Posterior vena cava (tissue), 2 donors: ENCODE measurements around the gene DCAF10. TPM values are rescaled to one million over a fixed set of nuclear protein-coding genes. Genes with fewer than 3 reads are reported as not detected.
"Not testable (repeated sequence)": the region's sequence is repeated elsewhere in the genome, so short reads cannot be mapped to it uniquely, and the experiment has no call there.

ENCODE experiments used
- DNase-seq: peaks from one replicate; pipeline ENCODE4 v3.0.0-alpha.2; 2020; ENCODE audit warnings: low spot score
- intact Hi-C, 2 donors: fragments of 100-400 bp; cut with DNase I; formaldehyde crosslinking; loops; one replicate each; pipeline versions ENCODE4 v1.14.1 to v1.14.2; 2022 to 2023
- total RNA-seq, 2 donors: library from RNA; stranded (reverse); fragmentation: NEBNext Ultra II Directional; extraction: Animal tissue kit (Norgen Biotek cat#: 25700); gene quantifications; one replicate each; pipeline ENCODE4 v1.2.1, GENCODE V29; 2021
- donor health status: DM: yes; HTN: yes; CAD: no.
- donor health status: DM: yes; HTN: yes; CAD: no.

DCAF10 gene
- total RNA-seq, 2 donors from 2014 or later = 23.2 to 27.7 TPM

GRCh38 chr9:37840560-37841194 lies 40.1 kb downstream of the DCAF10 start:
- intact Hi-C loops = no loop called here
- DNase-seq = no peak

- DNase-seq = no peak
- intact Hi-C loops = no loop called here
Measured at GRCh38 chr9:37852222-37852621, 51.6 kb downstream of the DCAF10 start.

- DNase-seq = no peak
- intact Hi-C loops = no loop called here
Measured at GRCh38 chr9:37856551-37856950, 56.0 kb downstream of the DCAF10 start.

GRCh38 chr9:37859043-37859442 lies 58.4 kb downstream of the DCAF10 start:
- intact Hi-C loops = no loop called here
- DNase-seq = no peak

GRCh38 chr9:37862530-37862929 lies 61.9 kb downstream of the DCAF10 start:
- no peak for DNase-seq
- intact Hi-C loops = no loop called here

GRCh38 chr9:37870081-37870798 lies 69.6 kb downstream of the DCAF10 start:
- DNase-seq = no peak
- intact Hi-C loops = no loop called here

DNA sequence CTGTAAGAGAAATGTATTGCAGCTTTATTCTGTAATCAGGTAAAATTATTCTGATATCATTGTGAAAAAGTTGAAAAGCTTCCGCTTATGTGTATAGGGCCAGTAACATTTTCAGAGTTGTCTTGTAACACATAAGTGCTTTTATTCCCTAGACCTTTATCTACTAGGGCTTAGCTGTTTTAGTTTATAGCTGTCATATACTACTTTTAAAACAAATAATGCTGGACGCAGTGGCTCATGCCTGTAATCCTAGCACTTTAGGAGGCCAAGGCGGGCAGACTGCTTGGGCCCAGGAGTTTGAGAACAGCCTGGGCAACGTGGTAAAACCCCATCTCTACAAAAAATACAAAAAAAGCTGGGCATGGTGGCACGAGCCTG lies 70.2 kb downstream of the DCAF10 start:
- no peak for DNase-seq
- intact Hi-C loops = no loop called here

- intact Hi-C loops = no loop called here
- DNase-seq = no peak
Measured at GRCh38 chr9:37873955-37874354, 73.4 kb downstream of the DCAF10 start.

- intact Hi-C loops = no loop called here
- no peak for DNase-seq
Measured at GRCh38 chr9:37876376-37876775, 75.8 kb downstream of the DCAF10 start.

GRCh38 chr9:37880916-37881479 lies 80.4 kb downstream of the DCAF10 start:
- no peak for DNase-seq
- intact Hi-C loops = no loop called here

DNA sequence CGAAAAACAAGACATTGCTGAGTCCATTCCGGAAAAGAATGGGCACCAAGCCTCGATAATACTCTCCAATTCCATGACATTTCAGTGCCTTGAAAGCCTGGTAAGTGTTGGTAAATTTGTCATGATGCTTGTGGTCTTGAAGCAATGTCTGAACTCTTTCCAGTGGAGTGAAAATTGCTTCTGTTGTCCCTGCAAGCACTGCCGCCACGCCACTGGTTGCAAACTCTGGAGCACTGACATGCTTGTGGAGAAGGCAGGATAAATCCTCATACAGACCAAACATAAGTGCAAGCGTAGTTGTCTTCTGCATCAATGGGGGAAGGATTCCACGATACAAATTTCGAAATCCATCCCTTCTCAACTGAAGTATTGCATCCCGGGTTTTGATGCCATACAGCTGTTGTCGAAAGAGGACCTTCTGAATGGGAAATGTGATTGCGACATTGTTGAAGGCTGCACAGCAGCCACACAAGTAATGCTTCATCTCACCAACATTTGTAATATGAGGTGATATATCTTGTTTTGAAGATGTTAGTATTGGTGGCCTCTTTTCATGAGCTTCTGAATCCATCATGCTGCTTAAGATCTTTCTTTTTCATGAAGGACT lies 87.5 kb downstream of the DCAF10 start:
- intact Hi-C loops, DNase-seq: not testable (repeated sequence)

- no peak for DNase-seq
- intact Hi-C loops = no loop called here
Measured at GRCh38 chr9:37889536-37889935, 88.9 kb downstream of the DCAF10 start.

- DNase-seq, intact Hi-C loops: not testable (repeated sequence)
Measured at GRCh38 chr9:37891042-37891441, 90.4 kb downstream of the DCAF10 start.

DNA sequence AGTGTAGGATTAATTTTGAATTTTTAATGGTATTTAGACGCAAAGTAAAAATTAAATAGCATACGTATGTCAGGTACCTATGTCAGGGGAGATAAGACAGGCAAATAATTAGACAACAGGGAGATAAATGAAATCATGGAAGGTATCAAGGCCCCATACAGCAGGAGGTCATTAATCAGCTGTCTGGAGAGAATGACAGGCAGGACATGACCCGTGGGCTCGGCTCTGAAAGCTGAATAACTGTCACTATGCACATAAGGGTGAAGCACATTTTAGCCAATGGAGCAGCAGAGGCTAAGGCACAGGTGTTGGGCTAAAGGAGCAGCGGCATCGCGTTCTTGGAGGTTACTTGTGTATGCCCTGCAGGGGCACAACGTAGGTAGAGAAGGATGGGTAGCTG lies 91.5 kb downstream of the DCAF10 start:
- intact Hi-C loops = no loop called here
- DNase-seq = no peak

GRCh38 chr9:37897665-37898064 lies 97.1 kb downstream of the DCAF10 start:
- no peak for DNase-seq
- intact Hi-C loops = no loop called here

- intact Hi-C loops = no loop called here
- DNase-seq = no peak
Measured at GRCh38 chr9:37899041-37899440, 98.4 kb downstream of the DCAF10 start.

DNA sequence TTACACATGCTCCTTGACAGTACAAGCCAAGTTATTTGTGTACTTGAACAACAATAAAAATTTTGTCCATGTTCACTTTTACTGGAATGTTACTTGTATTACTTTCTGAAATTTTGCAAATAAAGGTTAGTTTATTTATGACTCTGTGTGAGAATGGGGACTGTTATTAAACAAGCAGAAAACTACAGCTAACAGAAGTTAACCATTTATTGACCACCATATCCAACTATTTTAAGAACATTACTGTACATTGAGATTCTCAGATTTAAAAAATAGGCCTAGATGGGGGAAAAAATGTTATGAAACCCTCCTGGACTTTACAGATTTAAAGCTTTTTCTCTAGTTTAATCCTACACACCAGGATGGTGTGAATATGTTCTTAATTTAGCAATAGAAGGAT lies 101.5 kb downstream of the DCAF10 start:
- no peak for DNase-seq
- intact Hi-C loops = no loop called here

GRCh38 chr9:37902796-37903646 lies 102.4 kb downstream of the DCAF10 start:
- DNase-seq = no peak
- intact Hi-C loops = no loop called here

DNA sequence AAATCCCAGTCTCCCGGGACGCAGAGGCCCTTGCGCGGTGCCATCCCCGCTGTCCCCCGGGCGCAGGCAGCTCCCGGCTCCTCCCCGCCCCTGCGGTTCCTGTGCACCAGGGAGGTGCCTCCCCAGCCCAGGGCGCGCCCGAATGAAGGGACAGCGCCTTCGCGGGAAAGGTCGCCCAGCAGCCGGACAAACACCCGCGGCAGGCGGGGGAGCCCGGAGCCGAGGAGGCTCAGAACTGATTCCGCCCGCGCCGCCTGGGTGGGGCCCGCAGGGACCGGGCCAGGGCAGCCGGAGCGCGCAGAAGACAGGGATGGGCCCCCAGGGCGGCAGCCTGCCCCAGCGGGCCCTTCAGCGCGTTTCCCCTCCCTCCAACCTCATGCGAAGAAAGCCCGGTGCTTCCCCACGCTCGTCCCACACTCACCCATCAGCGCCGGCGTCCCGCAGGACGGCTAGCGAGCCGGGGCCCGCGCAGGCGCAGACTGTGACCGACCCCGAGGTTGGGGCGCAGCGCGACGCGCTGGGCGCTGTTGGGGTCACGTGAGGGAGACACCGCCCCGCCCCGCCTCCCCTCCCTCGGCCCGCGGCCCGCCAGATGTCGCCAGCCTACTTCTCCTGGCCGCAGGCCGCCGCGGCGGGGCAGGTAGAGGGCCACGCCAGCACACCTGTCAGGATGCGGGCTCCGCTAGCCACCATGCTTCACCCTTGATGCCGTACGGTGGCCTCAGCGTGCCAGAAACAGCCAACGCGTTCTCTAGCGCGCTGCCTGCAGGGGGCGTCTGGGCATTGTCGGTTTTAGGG lies 103.2 kb downstream of the DCAF10 start, which contains the start of gene SLC25A51:
SLC25A51 (minus strand) TSS at position 481 of the 798 bp plus-strand sequence. CDS start 15,577 bp downstream, outside the sequence.
- peak; percentile 98 for DNase-seq
- intact Hi-C loops = no loop called here
